Activated CD8-positive, alpha-beta memory T cell treated with anti-CD3 and anti-CD28 coated beads, Interleukin-2, amount 10 ng/mL, durations not matched to agents 7 days and 5 days (primary cell): Measurements from ENCODE around the gene BGN. TPM values are rescaled to one million over a fixed set of nuclear protein-coding genes. Genes with fewer than 3 reads are reported as not detected.

Experiments
- ATAC-seq: fragments of 150-1000 bp; cut with Tn5 transposase; one replicate; pipeline ENCODE4 v1.10.0; 2021; ENCODE audit warnings: moderate library complexity
- CTCF ChIA-PET: fragments of 350-600 bp; sonication (Branson Sonifier 250); formaldehyde crosslinking; loops from one replicate; lab custom pipeline; 2021; ENCODE audit warnings: antibody characterized with exemption; lab: Charles Lee
- DNase-seq: peaks from one replicate; pipeline ENCODE4 v3.0.0-alpha.2; 2020
- H3K27ac Mint-ChIP-seq: one replicate; pipeline ENCODE4 v1.8.0; 2021; ENCODE audit warnings: mild to moderate bottlenecking, mixed read lengths
- H3K27me3 Mint-ChIP-seq: one replicate; pipeline ENCODE4 v1.8.0; 2021; ENCODE audit warnings: mixed read lengths
- H3K36me3 Mint-ChIP-seq: one replicate; pipeline ENCODE4 v1.8.0; 2021; ENCODE audit warnings: mild to moderate bottlenecking, mixed read lengths
- H3K4me1 Mint-ChIP-seq: one replicate; pipeline ENCODE4 v1.8.0; 2021; ENCODE audit warnings: mixed read lengths
- H3K4me3 Mint-ChIP-seq: one replicate; pipeline ENCODE4 v1.8.0; 2021; ENCODE audit warnings: mild to moderate bottlenecking, moderate library complexity, mixed read lengths
- H3K9me3 Mint-ChIP-seq: one replicate; pipeline ENCODE4 v1.8.0; 2022; ENCODE audit warnings: low read depth, mixed read lengths
- total RNA-seq, 2 experiments: library from RNA; stranded (reverse); gene quantifications; one replicate each; pipeline ENCODE4 v1.2.3, GENCODE V29; 2021

Gene BGN
- total RNA-seq, 2 experiments from 2014 or later: not detected

DNA sequence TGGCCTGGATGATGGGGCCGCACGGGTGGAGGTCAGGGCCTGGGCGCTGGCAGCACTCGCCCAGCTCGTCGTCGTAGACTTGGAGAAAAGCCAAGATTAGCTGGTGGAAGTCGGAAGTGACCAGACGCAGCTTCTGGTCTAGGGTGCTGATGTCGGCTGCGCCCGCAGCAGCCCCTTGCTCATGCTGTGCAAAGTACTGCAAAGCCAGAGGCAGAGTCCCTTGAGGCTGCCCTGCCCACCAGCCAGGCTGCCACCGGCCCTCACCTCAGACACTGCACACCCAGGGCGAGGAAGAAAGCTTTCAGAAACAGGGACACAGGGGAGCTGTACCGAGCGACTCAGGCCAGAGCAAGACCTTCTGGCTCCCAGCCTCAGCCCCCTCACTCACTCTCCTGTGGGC is 39.2 kb upstream of the BGN start:
- no peak for DNase-seq
- peaks cover 6% of the 10 kb centered on the region for H3K36me3 Mint-ChIP-seq
- no peaks in the 10 kb centered on the region for H3K27me3 Mint-ChIP-seq
- no peak for ATAC-seq
- CTCF ChIA-PET: no interaction called here
- no peak overlapping the region for H3K4me3 Mint-ChIP-seq
- no peaks in the 10 kb centered on the region for H3K9me3 Mint-ChIP-seq
- no peaks in the 10 kb centered on the region for H3K4me1 Mint-ChIP-seq
- H3K27ac Mint-ChIP-seq: no peak overlapping the region

DNA sequence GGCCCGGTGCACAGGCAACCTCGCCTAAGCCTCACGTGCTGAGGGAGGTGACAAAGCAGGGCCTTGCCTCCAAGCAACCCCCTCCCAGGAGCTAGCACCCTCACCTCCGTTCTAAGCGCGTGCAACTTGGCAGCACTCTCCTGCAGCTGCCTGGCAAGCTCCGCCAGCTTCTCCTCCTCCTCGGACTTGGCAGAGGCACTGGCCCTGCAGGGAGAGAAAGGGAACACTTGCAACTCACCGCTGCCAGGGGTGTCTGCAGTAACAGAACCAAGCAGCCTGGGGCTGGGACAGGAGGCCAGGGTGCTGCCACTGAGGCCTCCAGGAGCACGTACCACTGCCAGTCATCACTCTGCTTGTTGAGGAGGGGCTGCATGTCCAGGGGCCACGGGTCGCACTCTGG is 38.6 kb upstream of the BGN start:
- H3K9me3 Mint-ChIP-seq: no peaks in the 10 kb centered on the region
- no peak overlapping the region for H3K27ac Mint-ChIP-seq
- H3K4me3 Mint-ChIP-seq: no peak overlapping the region
- H3K4me1 Mint-ChIP-seq: no peaks in the 10 kb centered on the region
- DNase-seq: no peak
- H3K27me3 Mint-ChIP-seq: no peaks in the 10 kb centered on the region
- peaks cover 6% of the 10 kb centered on the region for H3K36me3 Mint-ChIP-seq
- CTCF ChIA-PET: no interaction called here
- ATAC-seq: no peak

DNA sequence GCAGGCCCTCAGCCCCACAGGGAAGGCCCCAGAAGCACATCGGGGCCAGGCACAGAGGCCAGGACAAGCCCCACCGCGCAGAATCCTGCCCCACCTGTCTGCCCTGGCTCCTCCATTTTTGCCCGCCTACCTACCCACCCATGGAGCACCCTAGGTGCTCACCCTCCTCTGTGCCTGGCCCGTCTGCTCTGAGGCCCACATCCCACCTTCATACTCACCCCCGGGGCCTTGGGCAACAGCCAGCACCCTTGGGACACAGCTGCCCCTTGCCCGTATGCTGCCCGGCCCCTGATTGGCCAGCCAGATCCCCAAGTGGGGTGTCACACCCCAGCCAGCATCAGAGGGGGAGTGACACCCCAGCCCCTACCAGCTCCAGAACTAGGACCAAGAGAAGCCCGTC is 38.1 kb upstream of the BGN start:
- Mint-ChIP-seq H3K9me3 (no peaks in the 10 kb centered on the region), H3K36me3 (peaks cover 9% of the 10 kb centered on the region), H3K27ac (no peak overlapping the region), H3K4me3 (no peak overlapping the region), H3K4me1 (no peaks in the 10 kb centered on the region), H3K27me3 (no peaks in the 10 kb centered on the region)
- CTCF ChIA-PET: no interaction called here
- ATAC-seq (no peak), DNase-seq (no peak)

DNA sequence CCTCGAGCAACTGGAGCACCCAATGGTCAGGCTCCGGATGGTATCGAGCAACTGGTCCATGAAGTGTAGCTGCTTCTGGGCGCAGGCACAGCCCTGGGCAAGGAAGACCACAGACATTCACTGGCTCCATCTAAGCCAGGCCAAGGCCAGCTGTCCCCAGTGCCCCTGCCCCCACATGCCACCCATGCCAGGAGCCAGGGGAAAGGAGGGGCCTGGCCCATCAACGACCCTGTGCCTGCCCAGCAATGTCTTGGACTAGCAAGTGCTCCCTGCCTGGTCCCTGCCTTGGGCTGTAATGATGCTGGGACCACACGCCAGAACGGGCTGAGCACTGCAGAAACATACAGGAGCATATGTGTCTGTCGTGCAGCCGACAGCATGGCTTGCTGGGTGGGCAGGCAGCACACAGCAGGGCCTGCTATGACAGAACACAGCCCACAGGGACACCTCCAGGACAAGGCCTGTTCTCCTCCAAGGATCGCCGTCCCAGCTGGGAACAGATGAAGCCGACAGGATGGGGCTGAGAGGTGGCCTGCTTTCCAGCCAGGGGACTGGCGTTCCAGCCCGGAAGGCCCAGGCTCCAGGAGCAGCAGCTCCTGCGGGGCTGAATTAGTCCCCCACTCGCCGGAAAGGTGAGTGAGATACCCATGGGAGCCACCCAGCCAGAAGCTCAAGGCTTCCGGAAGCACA is 37.5 kb upstream of the BGN start:
- ATAC-seq (no peak), DNase-seq (no peak)
- Mint-ChIP-seq H3K27me3 (no peaks in the 10 kb centered on the region), H3K4me1 (no peaks in the 10 kb centered on the region), H3K36me3 (peaks cover 11% of the 10 kb centered on the region), H3K4me3 (no peak overlapping the region), H3K9me3 (no peaks in the 10 kb centered on the region), H3K27ac (no peak overlapping the region)
- CTCF ChIA-PET: interaction anchor here (1.3 to 1.4 kb wide), 2 partner anchors 13 to 50 kb away, joined by 3 read pairs; partner anchors contain the start of gene HAUS7

DNA sequence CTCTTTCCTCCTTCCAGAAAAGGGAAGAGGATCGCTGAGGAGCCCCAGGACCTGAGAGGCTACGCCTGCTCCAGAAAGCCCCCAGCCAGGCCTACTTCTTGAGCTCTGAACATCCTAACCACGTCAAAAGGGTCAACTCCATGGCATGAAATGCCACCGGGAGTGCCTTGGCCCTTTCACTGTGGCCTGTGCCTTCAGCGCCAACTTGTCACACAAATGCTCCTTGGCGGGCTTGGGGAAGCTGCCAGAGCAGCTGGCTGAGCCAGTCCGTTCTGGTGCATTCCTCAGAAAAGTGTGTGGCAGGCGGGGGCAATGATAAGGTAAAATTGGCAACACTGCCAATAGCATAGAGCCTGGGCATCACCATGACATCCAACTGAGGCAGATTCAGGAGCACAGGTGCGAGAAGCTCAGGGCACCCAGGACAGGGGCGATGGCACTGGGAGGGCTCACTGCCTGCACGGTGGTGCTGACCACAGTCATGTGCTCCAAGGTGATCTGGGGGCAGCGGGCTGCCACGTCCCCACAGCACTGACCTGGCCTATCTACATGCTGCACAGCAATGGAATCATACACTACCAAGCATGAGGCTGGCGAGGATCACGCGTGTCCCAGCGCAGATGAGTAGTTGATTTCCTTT is 36.8 kb upstream of the BGN start:
- Mint-ChIP-seq H3K4me1 (no peaks in the 10 kb centered on the region), H3K27ac (no peak overlapping the region), H3K9me3 (no peaks in the 10 kb centered on the region), H3K4me3 (no peak overlapping the region), H3K36me3 (peaks cover 11% of the 10 kb centered on the region), H3K27me3 (no peaks in the 10 kb centered on the region)
- ATAC-seq (no peak), DNase-seq (no peak)
- CTCF ChIA-PET: interaction anchor here (1.3 to 1.4 kb wide), 2 partner anchors 13 to 50 kb away, joined by 3 read pairs; partner anchors contain the start of gene HAUS7

DNA sequence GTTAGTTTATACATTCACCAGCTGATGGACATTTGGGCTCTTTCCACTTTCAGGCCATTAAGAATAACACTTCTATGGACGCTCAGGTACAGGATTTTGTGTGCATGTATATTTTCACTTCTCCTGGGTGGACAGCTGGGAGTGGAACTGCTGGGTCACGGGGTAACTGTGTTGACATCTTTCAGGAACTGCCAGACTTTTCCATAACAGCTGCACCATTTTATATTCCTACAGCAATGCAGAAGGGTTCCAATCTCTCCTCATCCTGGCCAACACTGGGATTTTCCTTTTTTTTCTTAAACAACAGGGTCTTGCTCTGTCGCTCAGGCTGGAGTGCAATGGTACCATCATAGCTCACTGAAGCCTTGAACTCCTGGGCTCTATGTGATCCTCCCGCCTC is 36.3 kb upstream of the BGN start:
- Mint-ChIP-seq H3K27me3 (no peaks in the 10 kb centered on the region), H3K9me3 (no peaks in the 10 kb centered on the region), H3K4me3 (no peak overlapping the region), H3K36me3 (peaks cover 11% of the 10 kb centered on the region), H3K4me1 (no peaks in the 10 kb centered on the region), H3K27ac (no peak overlapping the region)
- ATAC-seq (no peak), DNase-seq (no peak)
- CTCF ChIA-PET: interaction anchor here (1.3 to 1.4 kb wide), 2 partner anchors 12 to 49 kb away, joined by 3 read pairs; partner anchors contain the start of gene HAUS7

DNA sequence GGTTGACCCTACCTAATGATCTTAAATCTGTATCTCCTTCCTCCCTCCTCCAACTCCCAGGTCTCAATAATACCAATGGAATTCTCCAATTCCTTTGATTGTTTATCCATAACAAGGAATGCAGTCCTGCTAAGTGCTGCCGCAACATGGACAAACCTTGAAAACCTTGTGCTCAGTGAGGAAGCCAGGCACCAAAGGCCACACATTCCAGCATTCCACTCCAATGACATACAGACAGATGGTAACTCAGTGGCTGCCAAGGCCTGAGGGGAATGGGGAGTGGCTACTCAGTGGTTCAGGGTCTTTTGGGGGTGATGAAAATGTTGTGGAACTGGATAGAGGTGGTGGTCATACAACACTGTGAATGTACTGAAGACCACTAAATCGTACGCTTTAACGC is 34.8 kb upstream of the BGN start:
- Mint-ChIP-seq H3K9me3 (no peaks in the 10 kb centered on the region), H3K36me3 (peaks cover 11% of the 10 kb centered on the region), H3K27me3 (no peaks in the 10 kb centered on the region), H3K4me1 (no peaks in the 10 kb centered on the region), H3K4me3 (no peak overlapping the region), H3K27ac (no peak overlapping the region)
- CTCF ChIA-PET: interaction anchor here (1.2 to 1.8 kb wide), 4 partner anchors 8 to 518 kb away, joined by 4 to 7 read pairs (median 5); partner anchors contain the start of gene HAUS7
- DNase-seq (no peak), ATAC-seq (no peak)

DNA sequence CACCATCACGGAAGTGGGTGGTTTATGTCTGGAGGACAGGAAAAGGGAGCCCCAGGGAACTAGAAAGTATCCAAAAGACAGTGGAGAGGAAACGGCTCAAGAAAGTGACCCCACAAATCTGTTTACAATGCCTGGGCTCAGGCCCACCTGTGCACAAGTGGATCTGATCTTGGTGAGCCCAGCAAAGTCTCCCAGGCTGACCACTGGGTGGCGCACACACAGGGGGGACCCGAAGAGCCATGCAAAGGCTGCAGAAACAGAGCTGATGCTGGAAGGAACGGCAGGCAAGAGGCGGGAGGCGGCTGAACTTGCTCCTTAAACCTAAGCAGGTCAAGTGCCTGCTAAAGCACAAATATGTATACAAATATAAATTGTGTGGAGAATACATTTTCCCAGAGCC is 34.0 kb upstream of the BGN start:
- Mint-ChIP-seq H3K4me3 (no peak overlapping the region), H3K36me3 (peaks cover 11% of the 10 kb centered on the region), H3K4me1 (no peaks in the 10 kb centered on the region), H3K27ac (no peak overlapping the region), H3K9me3 (no peaks in the 10 kb centered on the region), H3K27me3 (no peaks in the 10 kb centered on the region)
- CTCF ChIA-PET: interaction anchor here (1.2 to 1.8 kb wide), 7 partner anchors 9 to 519 kb away, joined by 4 to 13 read pairs (median 6); partner anchors contain the start of gene HAUS7
- ATAC-seq: peak; percentile 49
- peak; percentile 51 for DNase-seq

DNA sequence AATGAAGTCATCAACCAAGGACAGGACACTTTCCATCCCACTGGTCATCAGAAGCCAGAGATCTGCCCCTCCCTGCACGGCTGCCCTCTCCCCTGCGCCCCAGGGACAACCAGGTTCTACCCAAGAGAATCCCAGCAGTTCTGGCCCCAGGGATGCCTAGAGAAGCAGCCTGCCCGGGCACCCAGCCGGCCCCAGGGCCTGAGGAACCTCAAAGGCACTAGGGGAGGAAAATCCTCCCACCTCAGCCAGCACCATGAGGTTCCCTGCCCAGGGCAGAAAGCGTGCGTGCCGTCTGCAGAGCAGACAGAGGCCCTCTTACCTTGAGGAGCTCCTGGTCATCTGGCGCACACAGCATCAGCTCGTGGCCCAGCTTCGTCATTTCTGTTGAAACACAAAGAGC is 32.5 kb upstream of the BGN start:
- DNase-seq (no peak), ATAC-seq (no peak)
- H3K4me3 Mint-ChIP-seq: no peak overlapping the region
- no peaks in the 10 kb centered on the region for H3K9me3 Mint-ChIP-seq
- CTCF ChIA-PET: no interaction called here
- H3K27me3 Mint-ChIP-seq: no peaks in the 10 kb centered on the region
- no peak overlapping the region for H3K27ac Mint-ChIP-seq
- H3K36me3 Mint-ChIP-seq: peaks cover 11% of the 10 kb centered on the region
- H3K4me1 Mint-ChIP-seq: no peaks in the 10 kb centered on the region

DNA sequence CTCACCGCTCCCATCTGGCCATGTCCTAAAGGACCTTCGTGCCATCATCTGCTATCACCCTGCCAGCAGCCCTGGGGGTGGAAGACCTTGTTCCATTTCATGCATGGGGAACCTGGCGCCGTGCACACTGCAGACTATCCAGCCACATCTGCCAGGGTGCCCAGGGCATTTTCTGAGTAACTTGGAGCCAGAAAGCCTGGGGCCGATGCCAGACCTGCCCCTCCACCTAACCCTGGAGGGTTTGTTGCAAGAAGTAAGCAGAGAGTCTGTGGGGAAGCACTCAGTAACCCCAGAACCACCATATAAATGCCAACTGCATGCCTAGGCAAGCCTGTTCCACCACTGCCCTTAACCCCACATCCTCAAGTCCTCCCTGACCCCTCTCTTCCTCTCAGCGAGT is 31.7 kb upstream of the BGN start:
- H3K9me3 Mint-ChIP-seq: no peaks in the 10 kb centered on the region
- no peak for ATAC-seq
- H3K4me1 Mint-ChIP-seq: no peaks in the 10 kb centered on the region
- no peak overlapping the region for H3K4me3 Mint-ChIP-seq
- CTCF ChIA-PET: no interaction called here
- H3K36me3 Mint-ChIP-seq: peaks cover 11% of the 10 kb centered on the region
- no peak for DNase-seq
- H3K27me3 Mint-ChIP-seq: no peaks in the 10 kb centered on the region
- no peak overlapping the region for H3K27ac Mint-ChIP-seq

DNA sequence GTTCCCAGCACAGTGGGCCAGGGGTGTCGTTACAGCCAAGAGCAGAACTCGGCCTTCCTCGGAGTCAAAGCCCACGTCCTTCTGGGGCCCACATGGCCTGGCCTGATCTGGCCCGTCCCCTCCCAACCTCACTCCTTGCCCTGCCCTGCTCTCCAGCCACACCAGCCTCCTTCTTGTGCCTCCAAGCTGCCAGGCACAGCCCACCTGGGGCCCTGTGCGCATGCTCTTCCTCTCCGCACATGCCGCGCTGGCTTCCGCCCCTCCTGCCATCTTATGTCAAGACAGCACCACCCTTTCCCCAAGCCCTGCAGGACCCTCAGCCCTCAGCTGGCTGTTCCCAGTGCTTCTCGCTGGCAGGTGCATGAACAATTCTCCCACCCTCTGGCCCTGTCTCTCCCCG is 31.2 kb upstream of the BGN start:
- no peak for DNase-seq
- no peak for ATAC-seq
- no peak overlapping the region for H3K4me3 Mint-ChIP-seq
- no peak overlapping the region for H3K27ac Mint-ChIP-seq
- H3K36me3 Mint-ChIP-seq: peaks cover 11% of the 10 kb centered on the region
- H3K9me3 Mint-ChIP-seq: no peaks in the 10 kb centered on the region
- H3K4me1 Mint-ChIP-seq: no peaks in the 10 kb centered on the region
- H3K27me3 Mint-ChIP-seq: no peaks in the 10 kb centered on the region
- CTCF ChIA-PET: interaction anchor here (1.2 kb wide), 1 partner anchor 522 kb away, joined by 3 read pairs; no protein-coding TSS in a partner anchor

DNA sequence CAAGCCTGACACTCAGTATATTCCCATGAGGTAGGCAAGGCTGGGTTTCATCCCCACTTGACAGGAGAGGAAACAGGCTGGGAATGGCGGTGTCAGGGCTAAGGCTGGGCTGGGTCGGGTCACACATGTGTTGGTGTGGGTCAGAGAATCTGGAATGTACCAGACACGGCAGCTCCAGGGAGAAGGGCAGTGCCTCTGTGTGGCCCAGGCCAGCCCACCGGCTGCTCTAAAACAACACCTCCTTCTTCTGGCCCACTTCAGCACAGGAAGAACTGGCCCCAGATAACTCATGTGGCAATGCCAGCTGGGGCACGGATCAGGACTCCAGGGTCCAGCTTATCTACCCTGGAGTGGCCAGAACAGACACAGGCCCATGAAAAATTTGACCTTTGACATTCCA is 30.7 kb upstream of the BGN start:
- CTCF ChIA-PET: interaction anchor here (1.2 kb wide), 1 partner anchor 523 kb away, joined by 3 read pairs; no protein-coding TSS in a partner anchor
- ATAC-seq (no peak), DNase-seq (no peak)
- Mint-ChIP-seq H3K27me3 (no peaks in the 10 kb centered on the region), H3K27ac (no peak overlapping the region), H3K4me3 (no peak overlapping the region), H3K36me3 (peaks cover 11% of the 10 kb centered on the region), H3K4me1 (peaks cover 3% of the 10 kb centered on the region), H3K9me3 (no peaks in the 10 kb centered on the region)

DNA sequence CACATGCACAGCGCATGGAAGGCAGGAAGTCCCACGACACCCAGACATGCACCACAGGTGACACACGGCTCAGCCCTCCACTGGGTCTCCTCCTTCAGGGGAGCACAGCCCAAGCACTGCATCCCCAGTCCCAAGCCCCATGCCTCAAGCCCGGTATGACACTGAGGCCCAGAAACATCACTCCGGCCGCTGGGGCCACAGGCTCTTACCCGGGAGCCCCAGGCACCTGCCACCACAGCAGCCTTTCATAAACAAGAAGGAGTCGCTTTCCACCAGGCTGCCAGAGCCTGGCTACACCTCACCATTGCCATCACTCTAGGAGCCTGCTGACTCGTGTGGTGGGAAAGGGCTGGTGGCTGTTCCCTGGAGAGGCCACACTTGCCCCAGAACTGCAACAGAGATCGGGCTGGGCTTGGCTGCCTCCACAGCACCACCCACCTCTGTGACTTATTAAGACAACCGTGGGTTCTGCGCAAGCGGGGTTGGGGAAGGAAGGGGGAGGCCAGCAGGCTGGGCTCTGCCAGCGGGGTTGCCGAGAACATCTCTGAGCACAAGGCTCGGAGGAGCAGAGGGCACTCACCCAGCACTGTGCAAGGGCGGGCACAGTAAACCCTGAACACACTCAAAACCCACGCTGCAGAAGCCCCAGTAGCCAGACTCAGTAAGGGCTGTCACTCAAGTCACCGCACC is 28.9 kb upstream of the BGN start:
- no peak overlapping the region for H3K27ac Mint-ChIP-seq
- peaks cover 6% of the 10 kb centered on the region for H3K36me3 Mint-ChIP-seq
- DNase-seq: no peak
- H3K4me1 Mint-ChIP-seq: peaks cover 5% of the 10 kb centered on the region
- CTCF ChIA-PET: no interaction called here
- no peaks in the 10 kb centered on the region for H3K9me3 Mint-ChIP-seq
- H3K27me3 Mint-ChIP-seq: no peaks in the 10 kb centered on the region
- H3K4me3 Mint-ChIP-seq: no peak overlapping the region
- ATAC-seq: no peak
